ENCODE measurements around the gene PPIL1.

The PPIL1 gene

DNA sequence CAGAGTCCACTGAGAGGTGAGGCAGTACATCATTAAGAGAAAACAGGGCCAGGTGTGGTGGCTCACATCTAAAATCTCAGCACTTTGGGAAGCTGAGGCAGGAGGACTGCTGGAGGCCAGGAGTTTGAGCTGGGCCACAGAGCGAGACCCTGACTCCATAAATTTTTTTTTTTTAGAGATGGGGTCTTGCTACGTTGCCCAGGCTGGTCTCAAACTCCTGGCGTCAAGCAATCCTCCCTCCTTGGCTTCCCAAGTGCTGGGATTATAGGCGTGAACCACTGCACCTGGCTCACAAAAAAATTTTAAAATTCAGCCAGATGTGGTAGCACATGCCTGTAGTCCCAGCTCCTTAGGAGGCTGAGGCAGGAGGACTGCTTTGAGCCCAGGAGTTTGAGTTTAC lies 17.3 kb downstream of the PPIL1 start:
- Histone ChIP-seq H3K4me3 (ENCODE audit: low read depth, low read length) (no peak overlapping the region), H3K36me3 (ENCODE audit: control insufficient read depth in 2 of 2, insufficient read depth in 1 of 2, low read length in 2 of 2) (peaks cover 7 to 76% of the 10 kb centered on the region in 2 experiments; a peak in 2 of 3 replicates), H3K9me3 (ENCODE audit: control insufficient read depth, insufficient read depth, low read depth, low read length) (no peaks in the 10 kb centered on the region), H3K27ac (ENCODE audit: extremely low read depth, low read depth, low read length) (no peak overlapping the region), H3K4me1 (ENCODE audit: control insufficient read depth, insufficient read depth, low read length) (no peaks in the 10 kb centered on the region)
- ChIA-PET CTCF (interaction anchor here (0.6 to 1.8 kb wide), 7 partner anchors 8 to 1231 kb away, joined by 3 to 9 read pairs (median 4); no protein-coding TSS in a partner anchor), POLR2A (no interaction called here)
- TF ChIP-seq, protein P1, sequence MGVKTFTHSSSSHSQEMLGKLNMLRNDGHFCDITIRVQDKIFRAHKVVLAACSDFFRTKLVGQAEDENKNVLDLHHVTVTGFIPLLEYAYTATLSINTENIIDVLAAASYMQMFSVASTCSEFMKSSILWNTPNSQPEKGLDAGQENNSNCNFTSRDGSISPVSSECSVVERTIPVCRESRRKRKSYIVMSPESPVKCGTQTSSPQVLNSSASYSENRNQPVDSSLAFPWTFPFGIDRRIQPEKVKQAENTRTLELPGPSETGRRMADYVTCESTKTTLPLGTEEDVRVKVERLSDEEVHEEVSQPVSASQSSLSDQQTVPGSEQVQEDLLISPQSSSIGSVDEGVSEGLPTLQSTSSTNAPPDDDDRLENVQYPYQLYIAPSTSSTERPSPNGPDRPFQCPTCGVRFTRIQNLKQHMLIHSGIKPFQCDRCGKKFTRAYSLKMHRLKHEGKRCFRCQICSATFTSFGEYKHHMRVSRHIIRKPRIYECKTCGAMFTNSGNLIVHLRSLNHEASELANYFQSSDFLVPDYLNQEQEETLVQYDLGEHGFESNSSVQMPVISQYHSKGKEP (tag by site-specific recombination; IDR thresholded peaks at IDR 0.05) = no peak
- TF ChIP-seq ZNF121 (tag by site-specific recombination; IDR thresholded peaks at IDR 0.05) = peak; percentile 76

DNA sequence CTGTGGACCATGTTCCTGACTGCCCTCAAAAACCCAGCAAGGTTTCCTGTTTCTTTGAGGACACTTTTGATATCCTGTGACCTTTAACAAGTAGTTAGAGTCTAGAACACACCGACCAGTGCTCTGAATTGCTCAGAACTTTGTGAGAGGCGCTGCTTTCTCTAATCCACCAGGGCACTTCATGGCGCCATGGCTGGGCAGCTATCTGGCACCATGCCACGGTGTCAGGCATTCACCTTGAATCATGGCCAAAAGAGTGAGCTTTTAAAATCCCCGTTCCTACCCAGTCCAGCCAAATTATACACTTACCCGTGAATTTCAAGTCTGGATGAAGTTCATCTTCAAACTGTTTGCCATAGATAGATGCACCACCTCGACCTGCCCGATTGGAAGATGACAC lies 18.3 kb downstream of the PPIL1 start:
- no peak overlapping the region for H3K4me3 ChIP-seq (ENCODE audit: low read depth, low read length)
- ChIA-PET CTCF (interaction anchor here (1.0 to 1.8 kb wide), 2 partner anchors 71 to 90 kb away, joined by 3 to 9 read pairs; no protein-coding TSS in a partner anchor), POLR2A (no interaction called here)
- no peaks in the 10 kb centered on the region for H3K4me1 ChIP-seq (ENCODE audit: control insufficient read depth, insufficient read depth, low read length)
- TF ChIP-seq SCRT2 (tag by site-specific recombination; IDR thresholded peaks at IDR 0.05) (no peak), ZSCAN16 (tag by site-specific recombination; IDR thresholded peaks at IDR 0.05) (no peak), ZXDB (tag by site-specific recombination; IDR thresholded peaks at IDR 0.05) (no peak), ZNF596 (tag by site-specific recombination; IDR thresholded peaks at IDR 0.05) (no peak), ZNF341 (tag by site-specific recombination; IDR thresholded peaks at IDR 0.05; ENCODE audit: low read depth) (no peak), ZNF558 (tag by site-specific recombination; IDR thresholded peaks at IDR 0.05) (no peak), ZNF560 (tag by site-specific recombination; IDR thresholded peaks at IDR 0.05; ENCODE audit: borderline replicate concordance) (no peak), REPIN1 (tag by site-specific recombination; IDR thresholded peaks at IDR 0.05; ENCODE audit: low read depth) (no peak), ZNF416 (tag by site-specific recombination; IDR thresholded peaks at IDR 0.05) (no peak), ZNF202 (tag by site-specific recombination; IDR thresholded peaks at IDR 0.05; ENCODE audit: borderline replicate concordance) (no peak), ZBTB17 (tag by site-specific recombination; IDR thresholded peaks at IDR 0.05) (no peak), ZSCAN30 (tag by site-specific recombination; IDR thresholded peaks at IDR 0.05) (no peak), ZNF843 (tag by site-specific recombination; IDR thresholded peaks at IDR 0.05) (no peak), ZNF121 (tag by site-specific recombination; IDR thresholded peaks at IDR 0.05) (no peak), TCF7L2 (IDR thresholded peaks at IDR 0.05; ENCODE audit: borderline replicate concordance, low read depth, low read length) (no peak)
- TF ChIP-seq, protein P2, sequence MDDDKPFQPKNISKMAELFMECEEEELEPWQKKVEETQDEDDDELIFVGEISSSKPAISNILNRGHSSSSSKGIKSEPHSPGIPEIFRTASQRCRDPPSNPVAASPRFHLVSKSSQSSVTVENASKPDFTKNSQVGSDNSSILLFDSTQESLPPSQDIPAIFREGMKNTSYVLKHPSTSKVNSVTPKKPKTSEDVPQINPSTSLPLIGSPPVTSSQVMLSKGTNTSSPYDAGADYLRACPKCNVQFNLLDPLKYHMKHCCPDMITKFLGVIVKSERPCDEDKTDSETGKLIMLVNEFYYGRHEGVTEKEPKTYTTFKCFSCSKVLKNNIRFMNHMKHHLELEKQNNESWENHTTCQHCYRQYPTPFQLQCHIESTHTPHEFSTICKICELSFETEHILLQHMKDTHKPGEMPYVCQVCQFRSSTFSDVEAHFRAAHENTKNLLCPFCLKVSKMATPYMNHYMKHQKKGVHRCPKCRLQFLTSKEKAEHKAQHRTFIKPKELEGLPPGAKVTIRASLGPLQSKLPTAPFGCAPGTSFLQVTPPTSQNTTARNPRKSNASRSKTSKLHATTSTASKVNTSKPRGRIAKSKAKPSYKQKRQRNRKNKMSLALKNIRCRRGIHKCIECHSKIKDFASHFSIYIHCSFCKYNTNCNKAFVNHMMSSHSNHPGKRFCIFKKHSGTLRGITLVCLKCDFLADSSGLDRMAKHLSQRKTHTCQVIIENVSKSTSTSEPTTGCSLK (tag by site-specific recombination; IDR thresholded peaks at IDR 0.05) = no peak
- TF ChIP-seq, protein P3, sequence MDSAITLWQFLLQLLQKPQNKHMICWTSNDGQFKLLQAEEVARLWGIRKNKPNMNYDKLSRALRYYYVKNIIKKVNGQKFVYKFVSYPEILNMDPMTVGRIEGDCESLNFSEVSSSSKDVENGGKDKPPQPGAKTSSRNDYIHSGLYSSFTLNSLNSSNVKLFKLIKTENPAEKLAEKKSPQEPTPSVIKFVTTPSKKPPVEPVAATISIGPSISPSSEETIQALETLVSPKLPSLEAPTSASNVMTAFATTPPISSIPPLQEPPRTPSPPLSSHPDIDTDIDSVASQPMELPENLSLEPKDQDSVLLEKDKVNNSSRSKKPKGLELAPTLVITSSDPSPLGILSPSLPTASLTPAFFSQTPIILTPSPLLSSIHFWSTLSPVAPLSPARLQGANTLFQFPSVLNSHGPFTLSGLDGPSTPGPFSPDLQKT (IDR thresholded peaks at IDR 0.05; ENCODE audit: borderline replicate concordance, low read depth, low read length) = no peak
- no peak overlapping the region for H3K27ac ChIP-seq (ENCODE audit: extremely low read depth, low read depth, low read length)
- H3K36me3 ChIP-seq (ENCODE audit: control insufficient read depth in 2 of 2, insufficient read depth in 1 of 2, low read length in 2 of 2) = peaks cover 7 to 75% of the 10 kb centered on the region in 2 experiments; a peak in 2 of 3 replicates
- no peaks in the 10 kb centered on the region for H3K9me3 ChIP-seq (ENCODE audit: control insufficient read depth, insufficient read depth, low read depth, low read length)

Data from HEK293 (cell line).